HG03280 (cell line): Measurements from ENCODE around the gene ZNF892.
"Not testable (repeated sequence)": the region's sequence is repeated elsewhere in the genome, so short reads cannot be mapped to it uniquely, and the experiment has no call there.

Experiments
- ATAC-seq: cut with Tn5 transposase; IDR thresholded peaks from one replicate; pipeline ENCODE4 v1.9.1; 2021; ENCODE audit warnings: mild to moderate bottlenecking, moderate library complexity; ENCODE audit not compliant: unreplicated experiment

Gene ZNF892

GRCh38 chr2:95207111-95207961 is at the start of gene ZNF892:
Gene ZNF892 (plus strand): TSS chr2:95207521. CDS start chr2:95207816, 295 bp downstream.
- peak; percentile 94 for ATAC-seq

GRCh38 chr2:95158441-95158840 is 48.9 kb upstream of the ZNF892 start:
- ATAC-seq = no peak

- peak; percentile 42 for ATAC-seq
Observed at GRCh38 chr2:95158891-95159619, 48.3 kb upstream of the ZNF892 start.

GRCh38 chr2:95159690-95160449 is 47.5 kb upstream of the ZNF892 start, which contains the start of gene ZNF514:
Gene ZNF514 (minus strand): TSS chr2:95159848. CDS start chr2:95153253, 6,595 bp downstream.
- peak; percentile 96 for ATAC-seq

- peak; percentile 2 for ATAC-seq
Observed at GRCh38 chr2:95165030-95165370, 42.3 kb upstream of the ZNF892 start.

GRCh38 chr2:95165371-95166064 is 41.8 kb upstream of the ZNF892 start, which contains the start of gene ZNF2:
Gene ZNF2 (plus strand): TSS chr2:95165809. CDS start chr2:95176227, 10,418 bp downstream.
- ATAC-seq = peak; percentile 95

- ATAC-seq = peak; percentile 12
Observed at GRCh38 chr2:95166065-95166763, 41.1 kb upstream of the ZNF892 start.

DNA sequence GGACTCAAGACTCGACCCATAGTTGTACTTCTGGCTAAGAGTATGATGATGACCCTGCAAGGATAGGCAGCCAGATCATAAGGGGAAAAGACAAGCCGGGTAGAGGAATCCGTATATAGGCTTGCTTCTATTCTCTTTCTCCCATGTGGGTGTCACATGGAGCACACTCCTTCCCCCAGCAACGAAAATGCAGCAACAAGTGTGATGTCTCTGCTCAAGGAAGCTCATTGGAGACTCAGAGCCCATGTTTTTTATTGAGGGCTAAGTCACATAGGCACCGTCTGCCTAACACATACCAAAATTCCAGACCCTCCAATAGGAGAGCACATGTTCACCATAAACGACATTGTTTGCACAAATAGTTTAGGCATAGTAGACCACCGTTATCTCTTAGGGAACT is 35.4 kb upstream of the ZNF892 start:
- no peak for ATAC-seq

GRCh38 chr2:95174031-95174542 is 33.2 kb upstream of the ZNF892 start:
- no peak for ATAC-seq

- ATAC-seq = no peak
Observed at GRCh38 chr2:95179451-95179850, 27.9 kb upstream of the ZNF892 start.

GRCh38 chr2:95181774-95182173 is 25.5 kb upstream of the ZNF892 start:
- no peak for ATAC-seq

DNA sequence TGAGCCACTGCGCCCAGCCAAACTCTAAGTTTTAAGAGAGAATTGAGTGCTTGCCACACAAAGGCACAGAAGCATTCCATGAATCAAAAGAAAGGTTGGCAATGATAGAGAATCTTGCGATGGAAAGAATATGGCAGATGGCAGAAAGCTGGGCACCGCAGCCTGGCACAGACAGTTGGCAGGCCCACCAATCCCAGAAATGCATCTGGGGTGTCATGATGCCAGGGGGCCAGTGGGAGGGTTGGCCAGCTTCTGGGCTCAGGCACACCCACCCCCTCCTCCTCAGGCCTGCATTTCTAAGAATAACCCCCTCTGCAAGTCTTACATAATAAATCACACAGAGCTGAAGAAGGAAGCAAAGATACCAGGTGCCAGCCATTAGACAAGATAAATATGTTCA is 22.1 kb upstream of the ZNF892 start:
- ATAC-seq = no peak

DNA sequence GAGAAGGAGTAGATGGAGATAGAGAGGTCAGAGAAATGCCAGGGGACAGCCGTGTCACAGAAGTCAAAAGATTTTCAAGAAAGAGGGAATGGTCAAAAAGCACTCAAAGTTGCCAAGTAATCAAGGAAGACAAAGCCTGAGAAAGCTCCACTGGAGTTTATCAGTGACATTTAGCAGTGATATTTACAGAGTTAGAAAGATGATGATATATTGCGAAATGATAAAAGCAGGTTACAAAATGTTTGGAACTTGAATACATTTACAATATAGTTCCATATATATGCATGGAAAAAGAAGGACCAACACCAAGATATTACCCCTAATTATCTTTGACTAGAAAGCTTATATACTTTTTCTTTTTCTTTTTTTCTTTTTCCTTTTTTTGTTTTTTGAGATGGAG is 21.3 kb upstream of the ZNF892 start:
- ATAC-seq = no peak

DNA sequence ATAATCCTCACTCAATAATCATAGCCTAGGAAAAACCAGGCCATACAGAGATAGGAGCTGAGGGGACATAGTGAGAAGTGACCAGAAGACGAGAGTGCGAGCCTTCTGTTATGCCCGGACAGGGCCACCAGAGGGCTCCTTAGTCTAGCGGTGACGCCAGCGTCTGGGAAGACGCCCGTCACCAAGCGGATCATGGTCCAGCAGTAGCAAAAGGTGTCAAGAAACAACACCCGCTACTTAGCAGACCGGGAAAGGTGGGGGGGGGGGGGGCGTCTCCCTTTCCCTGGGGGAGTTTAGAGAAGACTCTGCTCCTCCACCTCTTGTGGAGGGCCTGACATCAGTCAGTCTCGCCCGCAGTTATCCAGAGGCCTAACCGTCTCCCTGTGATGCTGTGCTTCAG is 14.4 kb upstream of the ZNF892 start:
- ATAC-seq = not testable (repeated sequence)

DNA sequence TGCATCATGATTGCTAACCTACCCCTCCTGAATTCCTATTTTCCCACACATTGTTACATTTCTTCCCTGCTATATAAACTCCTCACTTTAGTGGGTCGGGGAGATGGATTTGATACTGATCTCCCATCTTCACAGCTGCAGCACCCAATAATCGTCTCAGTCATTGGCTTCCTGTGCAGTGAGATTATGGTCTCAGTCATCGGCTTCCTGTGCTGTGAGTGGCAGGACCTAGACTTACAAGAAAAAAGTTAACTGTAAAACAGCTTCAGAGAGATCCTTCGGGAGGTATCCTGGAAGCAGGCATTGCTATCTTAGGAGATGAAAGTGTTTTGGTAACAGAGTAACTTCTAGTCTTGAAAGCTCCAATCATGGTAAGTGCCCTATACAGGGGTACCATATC is 3.4 kb upstream of the ZNF892 start:
- ATAC-seq = no peak

- ATAC-seq = no peak
Observed at GRCh38 chr2:95204396-95204795, 2.9 kb upstream of the ZNF892 start.

DNA sequence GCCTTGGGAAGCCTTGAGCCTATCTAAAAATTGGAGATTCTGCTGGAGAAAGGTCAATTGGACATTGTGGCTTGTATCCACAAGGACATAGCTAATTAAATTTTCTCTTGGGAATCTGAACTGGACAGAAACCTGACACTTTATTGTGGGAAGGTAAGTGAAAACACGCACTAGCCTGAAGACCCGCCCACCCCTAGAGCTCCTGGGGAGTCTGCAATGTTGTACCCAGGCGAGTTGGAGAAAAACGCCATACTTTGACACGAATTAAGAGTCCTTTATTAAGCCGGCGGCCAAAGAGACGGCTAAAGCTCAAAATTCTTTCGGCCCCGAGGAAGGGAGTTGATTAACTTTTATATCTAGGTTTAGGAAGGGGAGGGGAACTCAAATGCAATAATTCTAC is 1.2 kb upstream of the ZNF892 start:
- ATAC-seq = no peak

DNA sequence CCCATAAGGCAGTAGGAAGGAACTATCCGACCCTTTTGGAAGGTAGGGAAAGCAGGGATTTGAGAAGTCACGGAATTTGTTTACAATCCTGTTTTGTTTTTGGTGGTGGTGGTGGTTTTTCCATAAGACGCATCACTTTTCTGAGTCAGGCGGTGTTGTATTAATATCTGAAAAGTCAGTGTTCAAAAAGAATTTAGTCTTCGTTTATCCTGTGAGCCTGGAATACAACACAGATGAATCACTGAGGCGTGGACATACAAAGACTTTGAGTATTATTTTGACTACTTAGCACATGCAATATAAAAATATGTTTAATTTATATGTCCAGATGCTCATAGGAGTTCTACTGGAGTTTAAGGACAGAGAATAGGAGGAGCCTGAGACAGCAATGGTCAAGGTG is 785 bp downstream of the ZNF892 start:
- no peak for ATAC-seq

GRCh38 chr2:95215018-95215612 is 7.8 kb downstream of the ZNF892 start:
- no peak for ATAC-seq
